ENCODE data around the gene SNX18.

SNX18 gene

GRCh38 chr5:54524082-54524481 lies 6.5 kb downstream of the SNX18 start:
- TF ChIP-seq, protein P1, sequence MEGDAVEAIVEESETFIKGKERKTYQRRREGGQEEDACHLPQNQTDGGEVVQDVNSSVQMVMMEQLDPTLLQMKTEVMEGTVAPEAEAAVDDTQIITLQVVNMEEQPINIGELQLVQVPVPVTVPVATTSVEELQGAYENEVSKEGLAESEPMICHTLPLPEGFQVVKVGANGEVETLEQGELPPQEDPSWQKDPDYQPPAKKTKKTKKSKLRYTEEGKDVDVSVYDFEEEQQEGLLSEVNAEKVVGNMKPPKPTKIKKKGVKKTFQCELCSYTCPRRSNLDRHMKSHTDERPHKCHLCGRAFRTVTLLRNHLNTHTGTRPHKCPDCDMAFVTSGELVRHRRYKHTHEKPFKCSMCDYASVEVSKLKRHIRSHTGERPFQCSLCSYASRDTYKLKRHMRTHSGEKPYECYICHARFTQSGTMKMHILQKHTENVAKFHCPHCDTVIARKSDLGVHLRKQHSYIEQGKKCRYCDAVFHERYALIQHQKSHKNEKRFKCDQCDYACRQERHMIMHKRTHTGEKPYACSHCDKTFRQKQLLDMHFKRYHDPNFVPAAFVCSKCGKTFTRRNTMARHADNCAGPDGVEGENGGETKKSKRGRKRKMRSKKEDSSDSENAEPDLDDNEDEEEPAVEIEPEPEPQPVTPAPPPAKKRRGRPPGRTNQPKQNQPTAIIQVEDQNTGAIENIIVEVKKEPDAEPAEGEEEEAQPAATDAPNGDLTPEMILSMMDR (IDR thresholded peaks at IDR 0.05; ENCODE audit: control insufficient read depth, insufficient read depth, low read depth, low read length, missing control alignments), result no peak
- no peak for DNase-seq (ENCODE audit: low read depth)
- no peak overlapping the region for H3K4me3 ChIP-seq (ENCODE audit: control insufficient read depth, low read depth, low read length)

DNA sequence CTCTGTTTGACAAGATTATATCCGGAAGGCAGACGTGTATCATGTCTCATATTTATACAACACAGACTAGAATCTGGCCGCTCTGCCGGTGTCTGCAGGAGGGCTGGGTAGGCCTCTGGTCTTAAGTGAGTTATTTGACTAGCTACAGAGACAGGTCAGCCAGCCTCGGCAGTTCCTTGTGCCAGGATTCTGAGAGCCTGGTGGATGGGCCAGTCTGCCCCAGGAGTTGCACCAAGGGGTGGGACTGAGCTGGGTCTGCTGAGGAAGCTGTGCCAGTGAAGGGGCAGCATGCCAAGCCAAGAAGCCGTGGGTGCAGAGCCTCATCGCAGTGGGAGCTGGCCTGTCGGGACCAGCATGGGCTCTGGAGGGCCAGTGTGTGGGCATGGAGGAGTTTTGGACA lies 7.1 kb downstream of the SNX18 start:
- TF ChIP-seq, protein P1 (IDR thresholded peaks at IDR 0.05; ENCODE audit: control insufficient read depth, insufficient read depth, low read depth, low read length, missing control alignments), result no peak
- H3K4me3 ChIP-seq (ENCODE audit: control insufficient read depth, low read depth, low read length), result no peak overlapping the region
- DNase-seq (ENCODE audit: low read depth), result no peak

GRCh38 chr5:54525261-54525660 lies 7.7 kb downstream of the SNX18 start:
- DNase-seq (ENCODE audit: low read depth), result no peak
- H3K4me3 ChIP-seq (ENCODE audit: control insufficient read depth, low read depth, low read length), result no peak overlapping the region
- TF ChIP-seq, protein P1 (IDR thresholded peaks at IDR 0.05; ENCODE audit: control insufficient read depth, insufficient read depth, low read depth, low read length, missing control alignments), result no peak

GRCh38 chr5:54525692-54526091 lies 8.1 kb downstream of the SNX18 start:
- DNase-seq (ENCODE audit: low read depth), result no peak
- TF ChIP-seq, protein P1 (IDR thresholded peaks at IDR 0.05; ENCODE audit: control insufficient read depth, insufficient read depth, low read depth, low read length, missing control alignments), result no peak

DNA sequence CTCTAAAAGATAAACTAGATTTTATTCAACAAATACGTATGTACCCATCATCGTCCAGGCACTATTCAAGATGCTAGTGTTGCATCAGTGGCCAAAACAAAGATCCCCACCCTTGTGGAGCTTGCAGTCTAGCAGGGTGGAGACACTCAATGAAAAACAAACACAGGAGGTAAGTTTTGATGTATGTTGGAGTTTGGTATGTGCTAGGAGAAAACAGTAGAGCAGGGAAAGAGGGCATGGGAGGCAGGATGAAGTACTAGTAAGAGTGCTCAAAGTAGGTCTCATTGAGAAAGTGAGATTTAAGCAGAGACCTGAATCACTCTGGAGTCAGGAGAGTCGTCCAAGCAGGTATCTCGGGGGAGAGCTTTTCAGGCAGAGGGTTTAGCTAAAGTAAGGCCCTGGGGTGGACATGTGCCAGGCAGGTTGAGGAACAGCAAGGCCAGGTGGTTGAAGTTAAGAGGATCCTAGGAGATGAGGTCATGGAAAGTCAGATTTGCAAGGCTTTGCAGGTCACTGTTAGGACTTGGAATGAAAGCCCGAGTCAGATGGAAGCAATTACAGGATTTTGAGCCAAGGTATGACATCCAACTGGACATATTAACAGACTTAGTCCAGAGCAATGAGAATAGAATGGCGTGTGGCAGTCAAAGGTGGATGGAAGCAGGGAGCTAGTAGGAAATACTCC lies 9.2 kb downstream of the SNX18 start:
- TF ChIP-seq, protein P1 (IDR thresholded peaks at IDR 0.05; ENCODE audit: control insufficient read depth, insufficient read depth, low read depth, low read length, missing control alignments), result no peak
- no peak overlapping the region for H3K4me3 ChIP-seq (ENCODE audit: control insufficient read depth, low read depth, low read length)
- DNase-seq (ENCODE audit: low read depth), result no peak

More at GRCh38 chr5:54525692-54526091, 8.1 kb downstream of the SNX18 start:
- no peak overlapping the region for H3K4me3 ChIP-seq (ENCODE audit: control insufficient read depth, low read depth, low read length)

GRCh38 chr5:54528633-54529209 lies 11.2 kb downstream of the SNX18 start:
- DNase-seq (ENCODE audit: low read depth), result no peak
- TF ChIP-seq, protein P1 (IDR thresholded peaks at IDR 0.05; ENCODE audit: control insufficient read depth, insufficient read depth, low read depth, low read length, missing control alignments), result no peak
- no peak overlapping the region for H3K4me3 ChIP-seq (ENCODE audit: control insufficient read depth, low read depth, low read length)
